ENCODE data around the gene CRYZL1.

GRCh38 chr21:33544451-33545195, 96.9 kb downstream of the CRYZL1 start:
- TF ChIP-seq TCF4 (CRISPR knock-in tag; IDR thresholded peaks at IDR 0.05; ENCODE audit: borderline replicate concordance) (no peak), ZFP3 (CRISPR knock-in tag; IDR thresholded peaks at IDR 0.05) (no peak), CREB5 (CRISPR knock-in tag; IDR thresholded peaks at IDR 0.05; ENCODE audit: low read depth) (no peak), PATZ1 (CRISPR knock-in tag; IDR thresholded peaks at IDR 0.05; ENCODE audit: borderline replicate concordance) (no peak), ZNF565 (CRISPR knock-in tag; conservative IDR thresholded peaks at IDR 0.05; ENCODE audit: low read depth) (no peak), ARNTL (CRISPR knock-in tag; IDR thresholded peaks at IDR 0.05; ENCODE audit: borderline replicate concordance, low read depth) (no peak)
